GM12878 (cell line): ENCODE data around the gene TBXAS1. TPM values are rescaled to one million over a fixed set of nuclear protein-coding genes. Genes with fewer than 3 reads are reported as not detected.

ENCODE experiments used
- ATAC-seq: fragments of 200-7000 bp; cut with Tn5 transposase; 3 replicates; pipeline ENCODE4 v1.9.1; 2020; ENCODE audit warnings: mild to moderate bottlenecking, moderate library complexity
- BruUV-seq: library from RNA; stranded (reverse); fragments of 400-500 nt; replicated peaks from 2 replicates; lab custom pipeline; 2021; lab: Mats Ljungman, UMichigan
- CTCF ChIA-PET: fragments of 300-600 bp; sonication (Branson Sonifier 250); formaldehyde crosslinking; extraction: SDS; loops from one replicate; lab custom pipeline; 2021; ENCODE audit warnings: inconsistent platforms; lab: Yijun Ruan, JAX
- POLR2A ChIA-PET: fragments of 350-600 bp; formaldehyde crosslinking; extraction: SDS; loops from one replicate; lab custom pipeline; 2021; ENCODE audit warnings: inconsistent platforms; lab: Charles Lee
- RAD21 ChIA-PET: fragments of 300-600 bp; sonication (Branson Sonifier 250); formaldehyde crosslinking; loops from one replicate; lab custom pipeline; 2023; ENCODE audit warnings: antibody characterized with exemption; ENCODE audit not compliant: unreplicated experiment; lab: Charles Lee
- SMC1A ChIA-PET: fragments of 300-600 bp; sonication (Branson Sonifier 250); formaldehyde crosslinking; loops from one replicate; lab custom pipeline; 2023; ENCODE audit not compliant: unreplicated experiment, uncharacterized antibody; lab: Charles Lee
- DNase-seq: peaks from one replicate; pipeline ENCODE4 v3.0.0-alpha.2; 2011; ENCODE audit warnings: low read depth, low spot score
- FAIRE-seq: peaks from 3 replicates; lab custom pipeline; 2011; peaks lifted over from hg19 to GRCh38; lab: Jason Lieb, UNC
- H2AFZ ChIP-seq: 2 replicates; pipeline ENCODE4 v1.6.0; 2011; ENCODE audit warnings: low read depth, low read length, control low read depth; ENCODE audit not compliant: control insufficient read depth
- H3K27ac ChIP-seq: 2 replicates; pipeline ENCODE4 v1.5.1; 2011; ENCODE audit warnings: control low read depth; ENCODE audit not compliant: control insufficient read depth, insufficient read depth
- H3K27me3 ChIP-seq, 2 experiments: replicated peaks in 1 of 2; 2 replicates each; pipeline versions ENCODE4 v1.6.0 to v1.6.1; 2011; ENCODE audit warnings: low read length in 1 of 2; ENCODE audit not compliant: control insufficient read depth in 2 of 2, insufficient read depth in 2 of 2
- H3K36me3 ChIP-seq, 2 experiments: 2 replicates each; pipeline ENCODE4 v1.5.1; 2011; ENCODE audit warnings: low read length in 1 of 2; ENCODE audit not compliant: control insufficient read depth in 2 of 2, insufficient read depth in 2 of 2
- H3K4me1 ChIP-seq: 2 replicates; pipeline ENCODE4 v1.6.1; 2011; ENCODE audit warnings: mild to moderate bottlenecking, low read length, moderate library complexity, mixed read lengths; ENCODE audit not compliant: control insufficient read depth, insufficient read depth
- H3K4me2 ChIP-seq: 2 replicates; pipeline ENCODE4 v1.6.0; 2011; ENCODE audit warnings: control low read depth; ENCODE audit not compliant: control insufficient read depth, insufficient read depth
- H3K4me3 ChIP-seq: fragments of 200-600 bp; sonication (generic); 2 replicates; pipeline ENCODE4 v1.5.1; 2016
- H3K79me2 ChIP-seq: 2 replicates; pipeline ENCODE4 v1.6.0; 2011; ENCODE audit warnings: low read length; ENCODE audit not compliant: control insufficient read depth, insufficient read depth
- H3K9ac ChIP-seq: 2 replicates; pipeline ENCODE4 v1.8.0; 2011; ENCODE audit warnings: low read length, control low read depth, mixed read lengths; ENCODE audit not compliant: control insufficient read depth, insufficient read depth
- H3K9me3 ChIP-seq: replicated peaks from 3 replicates; pipeline ENCODE4 v1.5.1; 2011; ENCODE audit warnings: mild to moderate bottlenecking, low read length; ENCODE audit not compliant: control insufficient read depth, insufficient read depth
- H4K20me1 ChIP-seq: 2 replicates; pipeline ENCODE4 v1.6.0; 2011; ENCODE audit not compliant: control insufficient read depth, insufficient read depth
- ATF2 ChIP-seq: IDR thresholded peaks from 2 replicates; pipeline ENCODE4 v1.6.1; 2012; ENCODE audit warnings: low read length, inconsistent platforms
- BHLHE40 ChIP-seq, 2 experiments: fragments of 450-650 bp in 1 of 2; IDR thresholded peaks; 2 replicates each; pipeline ENCODE4 v1.6.1; 2011 to 2017; ENCODE audit warnings: low read depth in 2 of 2, borderline replicate concordance in 1 of 2, improper control_type of control experiment in 1 of 2, low read length in 1 of 2, mild to moderate bottlenecking in 1 of 2
- CHD2 ChIP-seq: IDR thresholded peaks from 2 replicates; pipeline ENCODE4 v1.6.1; 2011; ENCODE audit warnings: low read depth, low read length, improper control_type of control experiment, borderline replicate concordance
- CREB1 ChIP-seq: IDR thresholded peaks from 2 replicates; pipeline ENCODE4 v1.6.1; 2012; ENCODE audit warnings: low read depth, mild to moderate bottlenecking, inconsistent platforms
- EZH2 ChIP-seq: IDR thresholded peaks from 2 replicates; pipeline ENCODE4 v1.6.1; 2012; ENCODE audit warnings: low read depth, mild to moderate bottlenecking, control low read depth, inconsistent platforms, low read length, borderline replicate concordance; ENCODE audit not compliant: control insufficient read depth
- GATAD2B ChIP-seq: fragments of 450-650 bp; conservative IDR thresholded peaks from 2 replicates; pipeline ENCODE4 v1.6.1; 2017; ENCODE audit warnings: low read depth, mild to moderate bottlenecking, moderate library complexity
- IKZF1 ChIP-seq: fragments of 450-650 bp; conservative IDR thresholded peaks from 2 replicates; pipeline ENCODE4 v1.6.1; 2017; ENCODE audit warnings: antibody characterized with exemption, mild to moderate bottlenecking
- JUNB ChIP-seq: IDR thresholded peaks from 2 replicates; pipeline ENCODE4 v1.6.1; 2016; ENCODE audit warnings: antibody characterized with exemption, mild to moderate bottlenecking
- KDM1A ChIP-seq: fragments of 200-600 bp; sonication (generic); IDR thresholded peaks from 2 replicates; pipeline ENCODE4 v1.6.1; 2016; ENCODE audit warnings: borderline replicate concordance
- MTA2 ChIP-seq: fragments of 450-650 bp; IDR thresholded peaks from 2 replicates; pipeline ENCODE4 v1.6.1; 2016; ENCODE audit warnings: low read depth, mild to moderate bottlenecking, moderate library complexity
- NRF1 ChIP-seq: conservative IDR thresholded peaks from 2 replicates; pipeline ENCODE4 v1.6.1; 2011; ENCODE audit warnings: mild to moderate bottlenecking, low read depth, low read length, improper control_type of control experiment
- SIX5 ChIP-seq: IDR thresholded peaks from 2 replicates; pipeline ENCODE4 v1.6.1; 2011; ENCODE audit warnings: mild to moderate bottlenecking, low read depth, low read length, moderate library complexity; ENCODE audit not compliant: severe bottlenecking
- SPI1 ChIP-seq: IDR thresholded peaks from 2 replicates; pipeline ENCODE4 v1.6.1; 2011; ENCODE audit warnings: low read depth, mild to moderate bottlenecking, low read length, moderate library complexity, borderline replicate concordance; ENCODE audit not compliant: insufficient read depth
- SREBF1 ChIP-seq: IDR thresholded peaks from 2 replicates; pipeline ENCODE4 v1.6.1; 2012; ENCODE audit warnings: mild to moderate bottlenecking, low read length
- SUPT20H ChIP-seq: IDR thresholded peaks from 2 replicates; pipeline ENCODE4 v1.6.1; 2011; ENCODE audit warnings: low read depth, mild to moderate bottlenecking, low read length, moderate library complexity, borderline replicate concordance; ENCODE audit not compliant: control insufficient read depth
- TBL1XR1 ChIP-seq: IDR thresholded peaks from 2 replicates; pipeline ENCODE4 v1.6.1; 2012; ENCODE audit warnings: low read depth, low read length, improper control_type of control experiment
- TCF12 ChIP-seq: IDR thresholded peaks from 2 replicates; pipeline ENCODE4 v1.6.1; 2011; ENCODE audit warnings: low read depth, mild to moderate bottlenecking, low read length
- WGBS: methylation state at CpG from one replicate; pipeline ENCODE4 v1.1.6; 2016; ENCODE audit warnings: low lambda C conversion rate; ENCODE audit not compliant: insufficient replicate concordance, insufficient coverage; ENCODE audit errors: missing lambda C conversion rate; 5-methylcytosine and 5-hydroxymethylcytosine counted together
- in situ Hi-C: fragments of 300-500 bp; cut with MboI; formaldehyde crosslinking; loops from 9 replicates; pipeline ENCODE4 v1.14.3; 2018; ENCODE audit warnings: mixed read lengths
- intact Hi-C: fragments of 100-400 bp; cut with micrococcal nuclease; formaldehyde crosslinking; loops from one replicate; pipeline ENCODE4 v1.14.2; 2022; ENCODE audit not compliant: unreplicated experiment
- polyA plus RNA-seq, 11 experiments: library from polyadenylated mRNA; depleted of rRNA in 4 of 11; unstranded in 6 of 11; stranded (reverse) in 5 of 11; fragments of >200 nt; fragmentation: Nextera tagmentation in 4 of 11; fragmentation: Illumina TruSeq in 1 of 11; extraction: Ambion mirVana in 4 of 11; extraction: Trizol in 1 of 11; gene quantifications; 1 replicate in 1 of 11; 2 replicates in 10 of 11; pipeline versions ENCODE4 v1.2.1 to v1.2.3, GENCODE V29; 2011 to 2016; ENCODE audit warnings: inconsistent platforms in 2 of 11, missing spikeins in 2 of 11, low read depth in 1 of 11
- total RNA-seq, 4 experiments: library from RNA; depleted of rRNA in 3 of 4; stranded (reverse); fragments of >200 nt in 3 of 4; fragmentation: Illumina TruSeq in 1 of 4; extraction: Trizol in 1 of 4; gene quantifications; 2 replicates each; pipeline versions ENCODE4 v1.2.1 to v1.2.3, GENCODE V29; 2013 to 2021
- TF ChIP-seq, protein P1 (sequence below): fragments of 450-650 bp; IDR thresholded peaks from 2 replicates; pipeline ENCODE4 v1.6.1; 2017; ENCODE audit warnings: mild to moderate bottlenecking, low read depth, inconsistent platforms; ENCODE audit not compliant: poor library complexity, severe bottlenecking

TBXAS1 gene
- total and polyA plus RNA-seq, 10 of the 15 experiments (the other 5 are each of a cell fraction or from before 2014, with no cell fraction given), result 1.5 to 32.7 (median 16.3) TPM

DNA sequence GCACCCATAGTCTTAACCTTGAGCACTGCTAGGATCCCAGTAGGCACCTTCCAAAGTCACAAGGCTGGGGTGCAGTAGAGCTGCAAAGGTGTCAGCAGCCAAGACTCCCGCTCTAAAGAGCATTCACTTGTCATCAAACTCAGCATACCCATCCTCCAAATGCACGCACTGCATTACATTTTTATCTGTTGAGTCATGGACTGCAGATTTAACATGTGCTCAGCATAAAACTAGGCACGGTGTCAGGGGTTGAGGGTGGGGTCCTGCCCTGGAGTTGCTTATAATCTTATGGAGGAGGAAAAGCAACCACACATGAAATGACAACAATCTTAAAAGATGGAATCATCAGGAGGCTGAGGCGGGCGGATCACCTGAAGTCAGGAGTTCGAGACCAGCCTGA, 131.1 kb downstream of the TBXAS1 start (continued):
- no peak for TF ChIP-seq SIX5
- TF ChIP-seq, protein P1, sequence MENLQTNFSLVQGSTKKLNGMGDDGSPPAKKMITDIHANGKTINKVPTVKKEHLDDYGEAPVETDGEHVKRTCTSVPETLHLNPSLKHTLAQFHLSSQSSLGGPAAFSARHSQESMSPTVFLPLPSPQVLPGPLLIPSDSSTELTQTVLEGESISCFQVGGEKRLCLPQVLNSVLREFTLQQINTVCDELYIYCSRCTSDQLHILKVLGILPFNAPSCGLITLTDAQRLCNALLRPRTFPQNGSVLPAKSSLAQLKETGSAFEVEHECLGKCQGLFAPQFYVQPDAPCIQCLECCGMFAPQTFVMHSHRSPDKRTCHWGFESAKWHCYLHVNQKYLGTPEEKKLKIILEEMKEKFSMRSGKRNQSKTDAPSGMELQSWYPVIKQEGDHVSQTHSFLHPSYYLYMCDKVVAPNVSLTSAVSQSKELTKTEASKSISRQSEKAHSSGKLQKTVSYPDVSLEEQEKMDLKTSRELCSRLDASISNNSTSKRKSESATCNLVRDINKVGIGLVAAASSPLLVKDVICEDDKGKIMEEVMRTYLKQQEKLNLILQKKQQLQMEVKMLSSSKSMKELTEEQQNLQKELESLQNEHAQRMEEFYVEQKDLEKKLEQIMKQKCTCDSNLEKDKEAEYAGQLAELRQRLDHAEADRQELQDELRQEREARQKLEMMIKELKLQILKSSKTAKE, result no peak
- TF ChIP-seq TCF12, result no peak
- no peak for TF ChIP-seq KDM1A
- TF ChIP-seq JUNB, result no peak
- TF ChIP-seq IKZF1, result no peak
- no peak for TF ChIP-seq CREB1
- TF ChIP-seq SUPT20H, result no peak
- no peak for TF ChIP-seq SREBF1
- no peak for TF ChIP-seq CHD2

- CTCF ChIA-PET, result interaction anchor here (0.6 to 1.8 kb wide), 2 partner anchors 37 to 319 kb away, joined by 3 to 5 read pairs; no protein-coding TSS in a partner anchor
- WGBS, result 98% methylated on average over 4 of the region's 4 CpGs
- Histone ChIP-seq H3K9me3 (no peaks in the 10 kb centered on the region), H3K4me2 (no peak overlapping the region), H3K36me3 (no peaks in the 10 kb centered on the region), H3K79me2 (no peaks in the 10 kb centered on the region), H3K9ac (no peak overlapping the region), H3K4me3 (no peak overlapping the region), H4K20me1 (no peaks in the 10 kb centered on the region), H2AFZ (no peak overlapping the region), H3K4me1 (no peaks in the 10 kb centered on the region), H3K27me3 (no peaks in the 10 kb centered on the region), H3K27ac (no peak overlapping the region)
- in situ Hi-C loops (no loop called here), intact Hi-C loops (no loop called here)
- FAIRE-seq (no peak), DNase-seq (no peak), ATAC-seq (no peak)
- SMC1A ChIA-PET, result no interaction called here
- no TSS peak for BruUV-seq
- POLR2A ChIA-PET, result no interaction called here
- RAD21 ChIA-PET, result no interaction called here
- TF ChIP-seq EZH2 (no peak), TBL1XR1 (no peak), MTA2 (no peak), BHLHE40 (IDR thresholded peaks at IDR 0.05; ENCODE audit: borderline replicate concordance in 1 of 2, low read depth in 2 of 2, low read length in 1 of 2) (no peak), GATAD2B (no peak), SREBF1 (no peak), SPI1 (no peak), ATF2 (no peak), NRF1 (no peak)
- TF ChIP-seq, protein P1, result no peak
Measured at GRCh38 chr7:139965942-139966628, 137.0 kb downstream of the TBXAS1 start.
